ENCODE data around the gene HTRA3. TPM values are rescaled to one million over a fixed set of nuclear protein-coding genes. Genes with fewer than 3 reads are reported as not detected.
A peak's percentile ranks its signal among the peaks of the same experiment; 100 is the strongest.

Gene HTRA3
- total and polyA plus RNA-seq, 2 experiments from 2014 or later = 19.4 to 34.9 TPM

DNA sequence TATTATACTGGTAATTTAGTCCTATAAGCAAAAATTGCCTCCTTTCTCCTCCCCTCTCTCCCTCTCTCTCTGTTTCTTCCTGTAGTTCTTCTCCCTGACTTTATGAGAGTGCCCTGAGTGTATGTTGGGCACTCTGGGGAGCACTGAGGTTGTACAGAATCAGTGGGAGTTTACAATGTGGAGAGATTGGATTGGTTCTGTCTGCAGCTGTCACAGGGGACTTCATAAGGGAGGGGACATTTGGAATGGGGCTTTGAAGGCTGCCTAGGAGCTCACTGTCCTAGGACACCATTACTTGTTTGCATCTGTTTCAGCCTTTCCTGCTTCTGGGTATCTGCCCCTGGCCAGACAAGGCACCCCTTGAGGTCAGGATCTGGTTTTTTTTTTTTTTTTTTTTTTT lies 47.6 kb upstream of the HTRA3 start:
- DNase-seq (ENCODE audit: low spot score) = no peak
- Histone ChIP-seq H3K4me2 (no peak overlapping the region), H3K4me3 (no peak overlapping the region), H3K27ac (peak overlapping the region; percentile 63), H3K36me3 (replicated peaks; ENCODE audit: insufficient read depth, low read depth) (no peaks in the 10 kb centered on the region), H3K27me3 (no peaks in the 10 kb centered on the region), H3K9me2 (replicated peaks; ENCODE audit: insufficient read depth) (no peaks in the 10 kb centered on the region), H3K9me3 (ENCODE audit: low read depth) (no peaks in the 10 kb centered on the region), H3K4me1 (ENCODE audit: insufficient read depth) (peaks cover 9% of the 10 kb centered on the region), H4K20me1 (ENCODE audit: insufficient read depth, poor library complexity, severe bottlenecking) (no peaks in the 10 kb centered on the region), H2AFZ (no peak overlapping the region), H3K79me2 (no peaks in the 10 kb centered on the region)
- TF ChIP-seq EZH2phosphoT487 (IDR thresholded peaks at IDR 0.05; ENCODE audit: low read depth, severe bottlenecking, unreplicated experiment) = no peak
- TF ChIP-seq, protein P1, sequence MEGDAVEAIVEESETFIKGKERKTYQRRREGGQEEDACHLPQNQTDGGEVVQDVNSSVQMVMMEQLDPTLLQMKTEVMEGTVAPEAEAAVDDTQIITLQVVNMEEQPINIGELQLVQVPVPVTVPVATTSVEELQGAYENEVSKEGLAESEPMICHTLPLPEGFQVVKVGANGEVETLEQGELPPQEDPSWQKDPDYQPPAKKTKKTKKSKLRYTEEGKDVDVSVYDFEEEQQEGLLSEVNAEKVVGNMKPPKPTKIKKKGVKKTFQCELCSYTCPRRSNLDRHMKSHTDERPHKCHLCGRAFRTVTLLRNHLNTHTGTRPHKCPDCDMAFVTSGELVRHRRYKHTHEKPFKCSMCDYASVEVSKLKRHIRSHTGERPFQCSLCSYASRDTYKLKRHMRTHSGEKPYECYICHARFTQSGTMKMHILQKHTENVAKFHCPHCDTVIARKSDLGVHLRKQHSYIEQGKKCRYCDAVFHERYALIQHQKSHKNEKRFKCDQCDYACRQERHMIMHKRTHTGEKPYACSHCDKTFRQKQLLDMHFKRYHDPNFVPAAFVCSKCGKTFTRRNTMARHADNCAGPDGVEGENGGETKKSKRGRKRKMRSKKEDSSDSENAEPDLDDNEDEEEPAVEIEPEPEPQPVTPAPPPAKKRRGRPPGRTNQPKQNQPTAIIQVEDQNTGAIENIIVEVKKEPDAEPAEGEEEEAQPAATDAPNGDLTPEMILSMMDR (IDR thresholded peaks at IDR 0.05; ENCODE audit: poor library complexity) = no peak
- no peak for TF ChIP-seq EZH2 (IDR thresholded peaks at IDR 0.05; ENCODE audit: borderline replicate concordance)

DNA sequence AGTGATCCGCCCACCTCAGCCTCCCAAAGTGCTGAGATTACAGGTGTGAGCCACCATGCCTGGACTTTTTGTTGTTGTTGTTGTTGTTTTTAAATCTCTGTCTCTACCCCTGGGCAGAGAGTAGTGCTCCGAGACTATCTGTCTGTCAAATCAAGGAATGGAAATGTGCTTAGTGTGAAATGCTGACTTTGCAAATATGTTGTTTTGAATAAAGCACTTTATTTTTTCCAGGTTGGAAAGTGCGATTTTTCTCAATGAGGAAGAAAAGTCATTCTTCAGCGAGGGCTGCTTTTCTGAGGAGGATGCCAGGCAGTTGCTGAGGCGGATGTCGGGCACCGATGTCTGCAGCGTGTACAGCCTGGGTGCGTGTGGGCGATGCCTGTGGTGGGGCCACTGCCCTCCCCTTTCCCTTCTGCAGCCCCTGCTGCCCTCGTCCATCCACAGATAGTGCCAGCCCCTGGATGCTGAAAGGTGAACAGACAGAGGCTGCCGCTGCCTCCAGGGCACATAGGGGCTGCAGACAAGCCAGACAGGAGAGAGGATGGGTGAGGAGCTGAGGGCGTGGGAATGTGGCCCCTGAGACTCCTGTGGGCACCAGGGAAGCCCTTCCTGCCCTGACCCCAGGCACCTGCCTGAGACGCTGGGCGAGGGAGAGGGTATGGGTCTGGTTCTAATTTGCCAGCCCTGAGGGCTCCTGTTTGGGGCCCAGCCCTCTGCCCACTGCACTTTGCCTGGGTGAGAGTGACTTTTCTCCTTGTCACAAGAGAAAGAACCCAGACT lies 46.8 kb upstream of the HTRA3 start:
- no peaks in the 10 kb centered on the region for H3K27me3 ChIP-seq
- H3K9me2 ChIP-seq (replicated peaks; ENCODE audit: insufficient read depth) = no peaks in the 10 kb centered on the region
- no peak for DNase-seq (ENCODE audit: low spot score)
- peaks cover 9% of the 10 kb centered on the region for H3K4me1 ChIP-seq (ENCODE audit: insufficient read depth)
- TF ChIP-seq, protein P1 (IDR thresholded peaks at IDR 0.05; ENCODE audit: poor library complexity) = no peak
- TF ChIP-seq EZH2phosphoT487 (IDR thresholded peaks at IDR 0.05; ENCODE audit: low read depth, severe bottlenecking, unreplicated experiment) (no peak), EZH2 (IDR thresholded peaks at IDR 0.05; ENCODE audit: borderline replicate concordance) (no peak)
- H3K36me3 ChIP-seq (replicated peaks; ENCODE audit: insufficient read depth, low read depth) = no peaks in the 10 kb centered on the region
- WGBS (ENCODE audit: low lambda C conversion rate, missing lambda C conversion rate) = 93% methylated on average over 15 of the region's 15 CpGs
- no peak overlapping the region for H3K4me2 ChIP-seq
- no peaks in the 10 kb centered on the region for H3K79me2 ChIP-seq
- no peak overlapping the region for H2AFZ ChIP-seq
- no peaks in the 10 kb centered on the region for H4K20me1 ChIP-seq (ENCODE audit: insufficient read depth, poor library complexity, severe bottlenecking)
- no peak overlapping the region for H3K4me3 ChIP-seq
- peak overlapping the region; percentile 63 for H3K27ac ChIP-seq
- no peaks in the 10 kb centered on the region for H3K9me3 ChIP-seq (ENCODE audit: low read depth)

DNA sequence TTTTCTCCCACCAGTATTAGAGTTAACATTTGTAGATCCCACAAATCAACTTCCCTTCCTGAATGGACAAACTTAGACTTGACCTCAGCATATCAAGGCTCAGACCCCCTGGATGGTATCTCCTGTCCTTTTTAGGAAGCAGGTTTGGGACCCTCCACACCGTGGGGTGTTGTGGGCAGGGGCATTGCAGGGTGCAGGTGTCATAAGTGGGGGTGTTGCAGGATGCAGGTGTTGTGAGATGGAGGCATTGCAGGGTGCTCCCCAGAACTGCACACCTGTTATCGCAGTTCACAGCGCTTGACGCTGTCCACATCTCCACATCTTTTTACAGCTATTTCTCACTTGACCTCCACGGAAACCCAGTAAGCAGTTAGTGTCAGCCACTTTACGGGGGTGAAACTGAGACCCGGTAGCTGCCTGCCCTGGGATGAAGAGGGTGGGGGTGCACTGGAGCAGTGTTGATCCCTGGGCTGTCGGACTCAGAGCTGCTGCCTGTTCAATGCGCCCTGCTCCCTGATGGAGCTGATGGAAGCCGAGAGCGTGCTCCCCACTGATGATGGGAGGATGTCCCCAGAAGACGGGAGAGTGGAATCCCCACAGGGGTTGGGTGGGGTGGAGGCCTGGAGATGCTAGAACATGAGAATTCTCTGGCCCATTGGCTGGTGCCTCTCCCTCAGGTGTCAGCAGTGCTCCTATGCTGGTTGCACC lies 45.1 kb upstream of the HTRA3 start:
- no peak overlapping the region for H3K4me3 ChIP-seq
- no peaks in the 10 kb centered on the region for H3K9me2 ChIP-seq (replicated peaks; ENCODE audit: insufficient read depth)
- 89% methylated on average over 12 of the region's 12 CpGs for WGBS (ENCODE audit: low lambda C conversion rate, missing lambda C conversion rate)
- no peak overlapping the region for H3K4me2 ChIP-seq
- no peak overlapping the region for H2AFZ ChIP-seq
- no peaks in the 10 kb centered on the region for H3K9me3 ChIP-seq (ENCODE audit: low read depth)
- DNase-seq (ENCODE audit: low spot score) = no peak
- no peaks in the 10 kb centered on the region for H3K79me2 ChIP-seq
- peaks cover 19% of the 10 kb centered on the region for H3K4me1 ChIP-seq (ENCODE audit: insufficient read depth)
- no peaks in the 10 kb centered on the region for H3K27me3 ChIP-seq
- H3K36me3 ChIP-seq (replicated peaks; ENCODE audit: insufficient read depth, low read depth) = no peaks in the 10 kb centered on the region
- H3K27ac ChIP-seq = no peak overlapping the region
- H4K20me1 ChIP-seq (ENCODE audit: insufficient read depth, poor library complexity, severe bottlenecking) = no peaks in the 10 kb centered on the region
- TF ChIP-seq EZH2 (IDR thresholded peaks at IDR 0.05; ENCODE audit: borderline replicate concordance) = no peak
- TF ChIP-seq, protein P1 (IDR thresholded peaks at IDR 0.05; ENCODE audit: poor library complexity) = no peak

Measured in hepatocyte (in vitro differentiated cells).